ENCODE results near the gene DIS3.
"Not testable (repeated sequence)": the region's sequence is repeated elsewhere in the genome, so short reads cannot be mapped to it uniquely, and the experiment has no call there.

The DIS3 gene, protein sequence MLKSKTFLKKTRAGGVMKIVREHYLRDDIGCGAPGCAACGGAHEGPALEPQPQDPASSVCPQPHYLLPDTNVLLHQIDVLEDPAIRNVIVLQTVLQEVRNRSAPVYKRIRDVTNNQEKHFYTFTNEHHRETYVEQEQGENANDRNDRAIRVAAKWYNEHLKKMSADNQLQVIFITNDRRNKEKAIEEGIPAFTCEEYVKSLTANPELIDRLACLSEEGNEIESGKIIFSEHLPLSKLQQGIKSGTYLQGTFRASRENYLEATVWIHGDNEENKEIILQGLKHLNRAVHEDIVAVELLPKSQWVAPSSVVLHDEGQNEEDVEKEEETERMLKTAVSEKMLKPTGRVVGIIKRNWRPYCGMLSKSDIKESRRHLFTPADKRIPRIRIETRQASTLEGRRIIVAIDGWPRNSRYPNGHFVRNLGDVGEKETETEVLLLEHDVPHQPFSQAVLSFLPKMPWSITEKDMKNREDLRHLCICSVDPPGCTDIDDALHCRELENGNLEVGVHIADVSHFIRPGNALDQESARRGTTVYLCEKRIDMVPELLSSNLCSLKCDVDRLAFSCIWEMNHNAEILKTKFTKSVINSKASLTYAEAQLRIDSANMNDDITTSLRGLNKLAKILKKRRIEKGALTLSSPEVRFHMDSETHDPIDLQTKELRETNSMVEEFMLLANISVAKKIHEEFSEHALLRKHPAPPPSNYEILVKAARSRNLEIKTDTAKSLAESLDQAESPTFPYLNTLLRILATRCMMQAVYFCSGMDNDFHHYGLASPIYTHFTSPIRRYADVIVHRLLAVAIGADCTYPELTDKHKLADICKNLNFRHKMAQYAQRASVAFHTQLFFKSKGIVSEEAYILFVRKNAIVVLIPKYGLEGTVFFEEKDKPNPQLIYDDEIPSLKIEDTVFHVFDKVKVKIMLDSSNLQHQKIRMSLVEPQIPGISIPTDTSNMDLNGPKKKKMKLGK

DNA sequence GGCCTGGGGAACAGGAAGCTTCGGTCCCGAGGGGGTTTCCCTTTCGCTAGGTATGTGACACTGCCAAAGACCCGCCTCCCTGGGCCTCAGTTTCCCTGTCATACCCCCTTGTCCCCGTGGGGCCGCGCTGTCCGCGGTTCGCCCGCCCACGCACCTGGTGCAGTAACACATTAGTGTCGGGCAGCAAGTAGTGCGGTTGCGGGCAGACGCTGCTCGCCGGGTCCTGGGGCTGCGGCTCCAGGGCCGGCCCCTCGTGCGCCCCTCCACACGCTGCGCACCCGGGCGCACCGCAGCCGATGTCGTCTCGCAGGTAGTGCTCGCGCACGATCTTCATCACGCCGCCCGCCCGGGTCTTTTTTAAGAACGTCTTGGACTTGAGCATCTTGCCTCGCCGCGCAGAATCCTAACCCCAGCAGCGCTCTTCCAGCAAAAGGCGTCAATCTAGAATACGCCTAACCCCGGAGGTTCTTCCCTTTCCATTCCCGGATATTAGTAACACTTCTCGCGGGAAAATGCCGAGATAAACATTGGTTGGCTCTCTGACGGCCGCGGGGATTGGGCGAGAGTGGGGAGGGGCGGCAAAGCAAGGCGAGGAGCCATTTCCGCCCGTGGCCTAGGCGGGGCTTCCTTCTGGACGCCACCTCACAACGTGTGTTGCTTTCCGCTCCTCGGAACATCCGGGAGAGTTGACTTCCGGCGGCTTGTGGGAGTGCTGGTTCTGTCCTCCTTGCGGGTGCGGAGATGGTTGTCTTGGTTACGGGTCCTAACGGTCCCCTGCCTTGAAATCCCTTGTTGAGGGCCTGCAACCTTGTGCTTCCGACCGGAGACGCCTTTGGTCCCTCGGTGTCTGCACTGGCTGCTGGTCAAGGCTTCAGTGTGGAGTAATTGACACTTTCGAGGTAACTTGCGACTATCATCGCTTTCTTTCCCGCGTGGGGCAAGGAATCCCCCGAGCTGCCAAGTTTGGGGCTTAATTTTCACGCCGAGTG is at the start of gene DIS3, which contains the start of gene PIBF1:
Gene DIS3, minus strand, starts transcription at position 450 of the 989 bp plus-strand sequence. Its CDS starts 68 bp downstream, at position 382.
Gene PIBF1, plus strand, starts transcription at position 683 of the 989 bp plus-strand sequence. CDS start 1,337 bp downstream, outside the sequence.
- H3K27ac ChIP-seq, result peak within 1 kb of the TSS; percentile 69 to 96 (median 90)
- H3K4me3 ChIP-seq, result peak within 1 kb of the TSS; percentile 71 to 100 (median 94)

DNA sequence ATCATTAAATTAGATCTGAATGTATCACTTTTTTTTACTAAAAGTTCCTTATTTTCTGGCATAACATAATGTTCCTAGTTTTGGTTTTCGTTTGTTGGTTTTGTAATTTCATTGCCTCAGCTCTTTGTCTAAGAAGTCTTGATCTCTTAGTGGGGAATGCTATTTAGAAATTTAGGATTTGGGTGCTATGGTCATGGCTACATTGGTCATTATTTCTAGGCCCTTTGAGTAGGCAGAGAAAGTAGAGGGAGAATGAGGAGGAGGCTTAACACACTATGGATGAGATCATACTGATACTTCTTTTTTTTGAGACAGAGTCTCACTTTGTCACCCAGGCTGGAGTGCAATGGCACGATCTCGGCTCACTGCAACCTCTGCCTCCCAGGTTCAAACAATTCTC is 42.0 kb upstream of the DIS3 start:
- no peak overlapping the region for H3K27ac ChIP-seq
- H3K4me3 ChIP-seq, result no peak overlapping the region

DNA sequence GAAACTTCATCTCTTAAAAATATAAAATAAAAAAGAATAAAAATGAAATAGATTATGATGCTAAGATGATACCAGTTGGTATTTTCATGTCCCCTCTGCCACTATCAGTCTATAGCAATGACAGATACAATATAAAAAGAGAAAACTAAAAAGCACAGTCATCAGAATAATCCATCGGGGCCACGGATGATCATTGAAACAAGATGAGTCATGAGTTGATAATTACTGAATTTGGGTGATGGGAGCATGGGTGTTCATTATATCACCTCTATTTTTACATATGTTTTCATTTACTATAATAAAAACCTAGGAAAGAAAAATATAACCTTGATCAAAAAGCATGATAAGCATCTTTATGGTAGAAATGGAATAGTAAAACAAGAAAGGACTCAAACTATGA is 41.4 kb upstream of the DIS3 start:
- Histone ChIP-seq H3K27ac (no peak overlapping the region), H3K4me3 (no peak overlapping the region)

DNA sequence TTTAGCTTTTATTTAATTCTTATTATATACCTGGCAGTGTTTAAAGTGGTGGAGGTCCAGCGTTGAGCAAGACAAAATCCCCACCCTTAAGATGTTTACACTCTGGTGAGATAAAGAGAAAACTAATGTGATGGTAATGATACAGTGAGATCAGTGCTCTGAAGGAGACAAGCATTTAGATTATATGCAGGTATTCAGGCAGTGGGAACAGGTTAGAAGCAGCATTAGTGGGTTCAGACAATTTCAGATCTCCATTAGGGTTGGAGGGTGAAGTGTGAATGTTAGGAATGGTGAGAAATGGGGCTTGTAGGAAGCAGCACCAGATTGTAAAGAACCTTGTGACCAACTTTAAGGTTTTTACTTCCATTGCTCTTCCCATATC is 39.2 kb upstream of the DIS3 start:
- H3K4me3 ChIP-seq, result no peak overlapping the region
- H3K27ac ChIP-seq, result no peak overlapping the region

DNA sequence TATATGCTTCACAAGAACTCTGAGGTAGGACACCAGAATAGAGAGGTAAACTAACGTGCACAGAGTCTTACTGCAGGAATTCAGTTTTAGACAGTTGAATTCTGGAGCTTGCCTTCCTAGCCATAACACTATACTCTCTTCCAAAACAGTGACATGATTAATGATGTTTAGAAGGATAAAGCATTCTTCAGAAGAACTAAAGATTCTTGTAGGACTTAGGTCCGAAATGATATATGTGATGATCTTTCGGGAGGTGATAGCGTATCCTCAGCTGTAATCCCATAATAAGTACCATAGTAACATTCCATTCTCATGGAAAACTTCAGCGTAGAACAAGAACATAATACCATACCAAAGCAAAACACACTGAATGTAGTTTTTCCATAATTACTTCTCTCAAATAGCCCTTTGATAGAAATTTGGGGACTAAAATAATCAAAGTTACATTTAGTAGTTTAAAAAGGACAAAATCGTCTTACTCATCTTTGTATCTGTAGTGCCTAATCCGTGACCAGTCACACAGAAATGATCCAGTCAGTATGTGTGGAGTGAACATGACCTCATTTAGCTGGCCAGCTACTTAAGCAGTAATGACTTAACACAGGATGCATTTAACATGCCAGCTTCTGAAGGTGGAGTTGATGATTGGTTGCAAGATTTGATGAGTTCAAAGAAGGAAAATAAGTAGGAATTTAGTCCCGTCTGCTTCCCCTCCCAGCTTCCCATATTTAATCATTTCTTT is 38.6 kb upstream of the DIS3 start:
- H3K27ac ChIP-seq, result no peak overlapping the region

DNA sequence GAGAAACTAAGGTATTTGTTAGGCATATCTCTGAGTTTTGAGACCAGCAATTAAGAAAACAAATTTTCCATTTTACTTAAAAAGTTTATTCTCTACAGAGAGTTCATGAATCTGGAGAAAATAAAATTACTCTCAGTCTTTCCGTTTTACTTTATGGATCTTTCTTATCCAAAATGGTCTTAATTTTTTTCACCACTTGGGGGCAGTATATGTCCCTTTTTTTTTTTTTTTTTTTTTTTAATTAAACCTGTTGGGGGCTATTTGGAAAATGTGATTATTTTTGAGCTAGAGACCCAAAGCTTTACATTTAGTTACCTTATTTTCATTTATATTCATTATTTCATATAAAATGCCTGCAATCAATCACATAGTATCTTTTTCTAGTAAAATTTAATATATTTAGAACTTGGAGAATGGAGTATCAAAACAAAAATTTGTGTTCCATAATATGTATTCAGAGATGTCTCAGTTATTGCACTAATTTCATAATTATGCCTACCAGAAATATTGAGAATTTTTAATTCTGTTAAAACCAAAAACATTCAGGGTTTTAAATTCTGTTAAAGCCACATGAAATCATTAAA is 27.3 kb upstream of the DIS3 start:
- no peak overlapping the region for H3K4me3 ChIP-seq
- H3K27ac ChIP-seq, result peak overlapping the region in 1 of 21 experiments; percentile 4

More for the DNA sequence above, 38.6 kb upstream of the DIS3 start:
- H3K4me3 ChIP-seq, result no peak overlapping the region

DNA sequence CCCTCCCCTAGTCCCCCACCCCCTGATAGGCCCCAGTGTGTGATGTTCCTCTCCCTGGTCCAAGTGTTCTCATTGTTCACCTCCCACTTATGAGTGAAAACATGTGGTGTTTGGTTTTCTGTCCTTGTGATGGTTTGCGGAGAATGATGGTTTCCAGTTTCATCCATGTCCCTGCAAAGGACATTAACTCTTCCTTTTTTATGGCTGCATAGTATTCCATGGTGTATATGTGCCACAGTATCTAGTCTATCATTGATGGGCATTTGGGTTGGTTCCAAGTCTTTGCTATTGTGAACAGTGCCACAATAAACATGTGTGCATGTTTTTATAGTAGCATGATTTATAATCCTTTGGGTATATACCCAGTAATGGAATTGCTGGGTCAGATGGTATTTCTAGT is 24.8 kb upstream of the DIS3 start:
- H3K4me3 ChIP-seq, H3K27ac ChIP-seq: not testable (repeated sequence)

DNA sequence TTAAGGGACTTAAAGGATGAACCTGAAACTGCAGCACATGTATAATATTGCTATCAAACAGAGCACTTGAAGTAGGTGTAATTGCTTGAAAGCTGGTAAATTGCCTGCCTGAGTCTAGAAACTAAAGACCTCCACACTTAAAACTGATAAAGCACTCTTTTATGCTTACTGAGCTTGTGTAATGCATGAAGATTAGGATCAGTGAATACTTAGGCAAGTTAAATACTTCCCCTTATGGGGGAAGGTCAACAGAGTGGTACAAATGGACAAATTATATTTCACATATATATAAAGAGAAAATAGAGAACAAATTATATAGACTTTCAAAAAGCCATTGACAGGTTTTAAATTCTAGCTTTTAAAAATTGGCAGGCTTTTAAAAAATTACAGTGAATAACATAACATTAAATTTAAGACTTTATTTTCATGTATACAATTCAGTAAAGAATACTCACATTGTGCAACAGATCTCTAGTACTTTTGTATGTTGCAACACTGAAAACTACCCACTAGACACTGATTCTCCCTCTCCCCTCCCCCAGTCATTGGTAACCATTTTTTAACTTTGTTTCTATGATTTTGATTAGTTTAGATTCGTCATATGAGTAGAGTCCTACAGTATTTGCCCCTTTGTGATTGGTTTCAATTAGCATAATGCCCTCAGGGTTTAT is 24.1 kb upstream of the DIS3 start:
- H3K4me3 ChIP-seq, result no peak overlapping the region
- no peak overlapping the region for H3K27ac ChIP-seq

DNA sequence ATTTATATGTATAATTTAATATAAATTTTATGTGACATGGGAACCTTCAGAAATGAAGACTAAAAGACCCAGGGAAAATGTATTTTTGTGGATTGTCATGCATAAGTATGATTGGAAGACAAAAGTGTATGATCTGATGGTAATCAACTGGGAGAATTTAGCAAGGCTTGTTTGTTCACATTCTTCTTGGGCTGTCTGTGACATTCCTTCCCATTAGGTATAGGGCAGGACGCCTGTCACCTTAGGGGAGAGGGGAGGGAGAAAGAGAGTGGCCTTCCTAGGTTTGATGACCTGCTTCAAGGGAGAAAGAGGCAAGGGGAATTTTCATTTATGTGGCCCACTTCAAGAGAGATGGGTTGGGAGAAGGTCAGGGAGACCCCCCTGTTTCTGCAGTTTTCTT is 22.6 kb upstream of the DIS3 start:
- H3K4me3 ChIP-seq, result no peak overlapping the region
- no peak overlapping the region for H3K27ac ChIP-seq

DNA sequence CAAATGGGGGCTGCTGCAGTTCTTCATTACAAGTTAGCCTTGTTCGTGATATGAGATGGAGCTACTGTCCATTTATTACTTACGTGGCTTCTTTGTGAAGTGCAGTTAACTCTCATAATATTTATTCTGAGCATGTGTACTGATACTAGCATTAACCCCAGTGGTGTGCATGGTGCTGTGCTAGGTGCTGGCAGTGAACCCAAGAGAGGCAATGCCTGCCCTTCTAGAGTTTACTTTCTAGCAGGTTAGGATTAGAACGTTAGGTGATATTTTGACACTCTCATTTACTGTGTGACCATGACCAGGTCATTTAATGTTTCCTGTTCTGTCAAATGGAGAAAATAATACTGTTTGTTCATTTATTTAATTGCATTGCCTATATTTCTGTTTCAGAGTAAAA is 17.1 kb upstream of the DIS3 start:
- Histone ChIP-seq H3K4me3 (no peak overlapping the region), H3K27ac (no peak overlapping the region)

DNA sequence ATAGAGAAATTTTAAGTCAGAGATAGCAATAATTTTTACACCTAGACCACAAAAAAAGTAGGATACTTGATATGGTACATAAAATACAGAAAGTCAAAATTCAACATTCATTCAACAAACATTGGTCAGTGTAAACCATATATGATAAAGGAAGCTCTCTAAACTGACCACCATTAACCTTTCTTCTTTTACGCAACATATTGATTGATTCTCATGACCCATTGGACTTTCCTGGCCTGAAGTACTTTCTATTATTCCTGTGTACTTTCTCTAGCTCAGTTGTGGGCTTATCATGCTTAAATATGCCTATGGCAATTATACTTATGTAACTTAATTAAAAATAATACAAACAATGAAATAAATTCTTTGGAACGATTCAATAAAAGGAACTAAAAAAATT is 10.9 kb upstream of the DIS3 start:
- H3K27ac ChIP-seq, result no peak overlapping the region
- H3K4me3 ChIP-seq, result no peak overlapping the region

DNA sequence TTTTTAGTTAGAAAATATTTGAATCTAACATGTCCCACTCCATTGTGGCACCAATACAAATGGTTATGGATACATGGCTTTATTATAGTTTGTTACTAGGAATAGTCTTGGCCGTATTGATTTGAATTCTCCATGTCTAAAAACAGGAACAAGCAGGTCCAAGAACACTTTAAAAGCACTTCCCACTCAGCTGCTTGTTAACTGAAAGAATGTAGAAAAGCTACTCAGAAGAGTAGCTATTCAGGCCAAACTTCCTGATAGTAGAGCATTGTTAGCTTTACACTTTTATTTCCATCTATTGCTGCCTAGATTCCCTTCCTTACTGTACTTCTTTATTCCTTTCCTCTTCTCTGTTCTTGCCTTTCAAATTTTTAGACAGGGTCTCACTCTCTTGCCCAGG is 7.1 kb upstream of the DIS3 start:
- Histone ChIP-seq H3K4me3 (no peak overlapping the region), H3K27ac (no peak overlapping the region)

DNA sequence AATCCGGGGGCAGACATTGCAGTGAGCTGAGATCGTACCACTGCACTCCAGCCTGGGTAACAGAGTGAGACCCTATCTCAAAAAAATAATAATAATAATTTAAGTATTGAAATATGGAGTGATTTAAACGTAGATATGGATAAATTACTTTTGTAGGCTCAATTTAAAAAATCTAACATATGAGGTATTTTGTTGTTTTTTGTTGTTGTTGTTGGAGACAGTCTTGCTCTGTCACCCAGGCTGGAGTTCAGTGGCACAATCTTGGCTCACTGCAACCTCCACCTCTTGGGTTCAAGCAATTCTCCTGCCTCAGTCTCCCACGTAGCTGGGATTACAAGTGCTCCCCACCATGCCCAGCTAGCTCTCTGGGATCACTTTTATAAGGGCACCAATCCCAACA is 3.0 kb upstream of the DIS3 start:
- H3K4me3 ChIP-seq, H3K27ac ChIP-seq: not testable (repeated sequence)

DNA sequence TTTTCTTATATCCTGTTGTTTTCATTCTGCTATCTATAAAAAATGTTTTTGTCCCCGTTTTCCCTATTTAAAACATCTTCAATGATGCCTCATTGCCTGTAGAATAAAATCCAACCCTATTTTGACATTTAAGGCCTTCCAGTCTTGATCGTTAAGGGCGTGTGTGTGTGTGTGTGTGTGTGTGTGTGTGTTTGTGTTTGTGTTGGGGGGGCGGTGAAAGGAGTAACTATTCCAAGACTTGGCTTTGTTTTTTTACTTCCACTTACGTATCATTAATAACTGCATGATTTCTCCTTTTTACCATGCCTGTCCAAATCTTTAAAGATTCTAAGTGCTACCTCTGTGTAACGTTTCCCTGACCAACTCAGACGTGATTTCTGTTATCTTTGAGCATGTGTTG is 1.0 kb upstream of the DIS3 start:
- H3K27ac ChIP-seq, result peak overlapping the region in 15 of 21 experiments; percentile 25 to 93 (median 88)

DNA sequence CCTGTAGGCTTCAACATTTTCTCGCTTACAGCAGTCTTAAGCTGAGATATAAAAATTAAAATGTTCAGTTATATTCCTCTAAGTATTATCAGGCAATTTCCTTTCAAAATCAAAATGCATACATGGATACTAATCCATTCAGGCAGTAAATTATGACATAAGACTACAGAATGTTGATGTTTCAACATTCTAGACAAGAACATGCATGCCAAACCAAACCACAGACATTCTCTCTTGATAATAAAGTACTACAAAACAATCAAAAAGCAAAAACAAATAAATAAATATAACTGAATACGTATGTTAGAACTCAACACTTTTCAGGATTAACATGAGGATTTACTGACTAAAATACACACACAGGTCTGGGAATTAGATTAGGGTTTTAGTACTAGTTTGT is 7.7 kb downstream of the DIS3 start:
- H3K27ac ChIP-seq, result no peak overlapping the region

More for the DNA sequence above, 1.0 kb upstream of the DIS3 start:
- peak overlapping the region; percentile 71 to 100 (median 94) for H3K4me3 ChIP-seq

DNA sequence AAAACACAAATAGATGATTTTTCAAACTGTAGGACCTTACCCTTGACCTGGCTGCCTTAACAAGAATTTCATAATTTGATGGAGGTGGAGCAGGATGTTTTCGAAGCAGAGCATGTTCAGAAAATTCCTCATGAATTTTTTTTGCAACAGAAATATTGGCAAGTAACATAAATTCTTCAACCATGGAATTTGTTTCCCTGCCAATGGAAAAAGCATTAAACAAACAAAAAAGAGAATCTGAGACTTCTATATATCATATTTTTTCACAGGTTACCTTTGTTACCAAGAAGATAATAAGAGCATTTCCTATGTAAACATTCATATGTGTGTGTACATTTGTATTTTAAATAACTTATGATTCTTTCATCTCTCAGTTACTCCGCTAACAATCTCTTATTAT is 18.3 kb downstream of the DIS3 start:
- Histone ChIP-seq H3K4me3 (no peak overlapping the region), H3K27ac (no peak overlapping the region)

More for the DNA sequence above, 7.7 kb downstream of the DIS3 start:
- no peak overlapping the region for H3K4me3 ChIP-seq

DNA sequence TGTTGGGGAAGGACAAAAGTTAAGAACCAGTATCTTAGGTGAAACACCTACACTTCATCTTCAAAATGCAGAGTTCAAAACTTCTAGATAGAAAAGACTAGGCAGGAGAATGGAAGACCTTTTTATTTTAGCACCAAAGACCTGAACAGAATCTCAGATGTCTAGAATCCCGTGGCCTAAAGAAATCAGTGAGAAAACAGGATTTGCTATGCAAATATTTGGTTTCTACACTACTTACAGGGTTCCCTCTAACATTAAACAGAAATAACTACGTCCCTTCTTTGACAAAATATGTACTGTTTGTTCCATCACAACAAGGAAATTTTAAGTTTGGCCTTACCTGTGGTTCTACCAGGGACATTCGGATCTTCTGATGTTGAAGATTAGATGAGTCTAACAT is 21.5 kb downstream of the DIS3 start:
- no peak overlapping the region for H3K4me3 ChIP-seq
- no peak overlapping the region for H3K27ac ChIP-seq

Data from skin epidermis (tissue), 12 donors.